ENCODE results near the gene TNK2.

The TNK2 gene

DNA sequence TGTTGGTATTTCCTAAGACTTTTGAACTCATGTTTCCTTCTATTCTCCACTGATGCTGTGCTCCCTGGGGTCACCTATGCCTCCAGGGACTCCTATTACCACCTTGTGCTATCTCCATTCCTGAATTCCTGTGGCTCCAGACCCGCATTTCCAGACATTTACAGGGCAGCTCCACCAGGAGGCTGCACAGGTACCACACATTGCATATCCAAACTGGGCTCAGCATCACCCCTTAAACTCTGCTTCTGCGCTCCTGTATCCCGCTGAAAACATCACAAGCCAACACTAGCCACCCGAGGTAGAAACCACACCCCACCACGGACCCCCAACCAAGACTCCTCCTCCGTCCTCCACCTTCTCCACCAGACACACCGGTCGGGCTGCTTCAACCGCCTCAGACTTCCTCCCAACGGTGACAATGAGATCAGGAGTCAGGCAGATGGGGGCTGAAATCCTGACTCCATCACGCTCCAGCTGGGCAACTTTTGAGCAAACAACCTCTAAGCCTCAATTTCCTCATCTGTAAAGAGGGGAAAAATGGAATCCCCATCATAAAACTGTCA, 10.4 kb downstream of the TNK2 start:
- no peak for DNase-seq

DNA sequence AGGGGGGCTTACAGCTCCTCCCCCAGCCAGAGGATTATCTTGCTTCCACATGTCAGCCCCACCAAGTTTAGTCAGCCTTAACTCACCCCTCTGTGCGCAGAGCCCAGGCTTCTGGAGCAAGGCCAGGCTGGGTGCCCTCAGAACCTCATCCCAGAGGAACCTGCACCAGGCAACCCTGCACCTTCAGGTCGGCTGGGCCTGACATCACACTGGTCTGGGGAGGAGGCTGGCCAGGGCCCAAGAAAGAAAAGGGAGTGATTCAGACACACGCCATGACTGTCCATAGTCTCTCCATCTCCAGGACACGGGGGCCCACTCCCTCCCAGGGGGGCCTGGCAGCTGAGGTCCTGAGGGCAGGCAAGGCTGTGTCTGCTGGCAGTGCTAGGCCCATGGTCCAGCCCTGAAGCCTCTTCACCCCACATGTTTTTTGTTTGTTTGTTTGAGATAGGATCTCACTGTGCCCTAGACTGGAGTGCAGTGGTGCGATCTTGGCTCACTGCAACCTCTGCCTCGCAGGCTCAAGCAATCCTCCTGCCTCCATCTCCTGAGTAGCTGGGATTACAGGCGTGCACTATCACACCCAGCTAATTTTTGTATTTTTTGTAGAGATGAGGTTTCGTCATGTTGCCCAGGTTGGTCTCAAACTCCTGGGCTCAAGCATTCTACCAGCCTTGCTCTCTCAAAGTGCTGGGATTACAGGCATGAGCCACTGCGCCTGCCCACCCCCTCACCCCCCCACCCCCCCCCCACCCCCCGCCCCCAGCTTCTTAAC, 11.1 kb downstream of the TNK2 start:
- no peak for DNase-seq

DNA sequence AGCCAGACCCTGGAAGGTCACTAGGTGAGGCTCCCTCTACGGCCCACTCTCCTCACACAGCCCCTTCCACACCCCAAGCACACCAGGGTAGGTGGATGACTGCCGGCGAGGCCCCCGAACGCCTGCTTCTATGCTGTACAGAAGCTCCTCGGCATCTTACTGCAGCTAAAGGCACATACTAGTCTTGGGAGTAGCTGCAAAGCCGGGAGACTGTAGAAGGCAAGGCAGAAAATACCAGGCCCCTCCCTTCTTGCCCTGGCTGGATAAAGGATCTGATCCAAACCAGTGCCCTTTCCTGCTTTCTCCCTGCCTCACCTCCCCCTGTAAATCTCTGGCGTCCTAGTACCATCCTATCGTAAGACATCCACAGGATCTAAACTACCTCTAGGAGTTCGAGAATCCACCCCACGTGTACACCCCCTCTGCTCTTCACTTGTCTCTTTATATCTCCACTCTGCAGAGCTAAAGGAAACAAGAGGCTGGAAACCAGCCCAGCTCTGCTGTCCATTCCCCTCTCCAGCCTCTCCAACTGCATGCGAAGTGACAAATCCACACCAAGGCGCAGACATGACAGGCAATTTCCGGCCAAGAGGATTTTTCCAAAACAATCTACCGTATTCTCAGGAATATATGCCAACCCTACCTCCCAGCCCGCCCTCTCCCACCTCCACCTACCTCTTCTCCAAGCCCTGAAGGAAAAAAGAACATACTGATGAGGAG, 11.8 kb downstream of the TNK2 start:
- no peak for DNase-seq

DNA sequence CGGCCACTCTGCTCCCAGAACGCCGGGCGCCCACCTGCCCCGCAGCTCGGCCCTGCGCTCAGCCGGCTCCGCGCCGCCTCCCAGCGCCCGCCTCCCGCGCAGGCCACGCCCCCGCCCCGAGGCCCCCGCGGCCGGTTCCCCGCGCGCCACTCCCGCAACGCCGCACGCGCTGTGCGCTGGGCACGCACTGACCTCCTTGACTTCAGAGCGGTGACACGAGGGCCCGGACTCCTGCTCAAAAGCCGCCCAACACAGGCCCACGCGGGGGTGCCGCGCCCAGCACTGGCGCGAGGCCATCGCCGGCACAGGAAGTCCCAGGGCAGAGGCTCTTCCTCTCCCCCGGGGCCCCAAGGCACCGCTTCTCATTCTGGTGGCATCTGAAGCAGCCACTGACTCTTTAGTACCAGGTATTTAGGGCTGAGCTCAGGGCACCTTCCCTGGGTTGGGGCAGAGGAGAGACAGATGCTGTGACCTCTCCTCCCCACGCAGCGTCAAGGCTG, 12.4 kb downstream of the TNK2 start:
- DNase-seq, result no peak

DNA sequence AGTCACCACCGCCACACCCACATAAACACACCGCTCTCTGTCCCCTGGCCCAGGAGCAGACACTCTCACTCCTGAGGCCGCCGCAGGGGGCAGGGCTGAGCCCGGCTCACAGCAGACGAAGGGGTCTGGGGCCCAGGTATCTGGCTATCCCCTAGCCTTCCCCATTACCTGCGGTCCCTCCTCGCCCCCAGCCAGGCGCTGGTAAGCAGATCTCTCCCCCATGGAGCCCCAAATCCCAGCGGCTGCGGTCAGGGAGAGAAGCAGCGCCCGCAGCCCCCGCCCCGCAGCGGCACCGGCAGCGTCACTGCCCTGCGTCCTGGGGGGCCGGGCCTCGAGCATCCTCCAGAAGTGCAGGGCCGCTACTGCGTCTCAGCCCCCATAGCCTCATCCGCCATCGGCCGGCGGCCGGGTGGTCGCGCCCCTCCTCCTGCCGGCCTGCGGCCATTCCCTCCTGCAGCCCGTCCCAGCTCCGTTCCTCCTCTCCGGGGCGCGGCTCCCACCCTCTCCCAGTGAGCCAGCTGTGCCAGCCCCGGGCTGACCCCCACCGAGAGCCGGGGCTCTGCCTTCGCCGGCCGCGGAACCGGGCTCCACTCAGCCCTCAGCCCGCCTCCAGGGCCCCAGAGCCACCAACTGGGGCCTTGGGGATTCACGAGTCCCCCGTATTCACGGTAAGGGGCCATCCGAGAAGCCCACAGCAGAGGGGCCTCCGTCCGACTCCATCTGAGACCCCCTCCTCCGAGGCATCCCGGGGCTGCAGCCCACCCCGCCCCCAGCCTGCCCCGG, 13.1 kb downstream of the TNK2 start:
- DNase-seq, result no peak

DNA sequence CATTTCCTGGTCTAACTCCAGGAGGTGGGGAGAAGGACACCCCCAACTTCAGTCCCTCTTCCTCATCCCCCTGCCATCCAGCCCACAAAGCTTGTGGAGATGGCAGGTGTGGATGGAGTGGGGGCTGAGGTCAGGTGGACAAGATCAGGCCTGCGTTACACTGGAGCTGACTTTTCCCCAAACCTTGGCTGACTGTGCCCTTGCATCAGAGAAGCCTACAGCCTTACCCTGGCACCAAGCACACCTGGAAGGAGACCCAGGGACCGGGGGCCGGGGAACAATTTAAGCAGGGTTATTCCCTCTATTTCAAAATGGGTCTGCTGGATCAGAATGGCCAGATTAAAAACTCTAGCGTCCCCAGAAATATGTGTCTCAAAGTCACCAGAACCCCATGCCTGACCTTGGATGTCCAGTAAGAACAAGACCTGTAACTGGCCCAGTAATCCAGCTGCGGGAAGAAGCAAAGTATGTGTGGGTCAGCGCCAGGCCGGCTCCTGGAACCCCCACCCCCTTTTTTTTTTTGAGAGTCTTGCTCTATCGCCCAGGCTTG, 14.4 kb downstream of the TNK2 start:
- DNase-seq, result no peak

DNA sequence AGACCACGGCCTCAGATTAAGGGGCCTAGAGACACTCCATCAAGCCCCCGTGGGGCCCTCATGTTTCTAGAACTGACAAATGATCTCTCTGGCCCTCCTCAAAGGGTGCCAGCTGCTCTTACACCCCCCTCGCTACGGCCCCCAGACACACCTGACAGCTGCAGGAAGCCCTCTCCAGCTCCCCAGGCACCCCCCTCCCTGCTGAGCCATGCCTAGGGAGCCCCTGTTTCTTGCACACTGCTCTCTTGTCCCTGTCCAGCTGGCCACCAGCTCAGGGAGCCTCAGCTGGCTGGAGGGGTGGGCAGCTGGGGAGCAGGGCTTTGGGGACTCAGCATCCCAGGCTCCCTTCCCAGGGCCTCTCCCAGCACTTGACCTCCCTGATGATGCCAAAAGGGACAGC, 14.8 kb downstream of the TNK2 start:
- DNase-seq, result no peak

DNA sequence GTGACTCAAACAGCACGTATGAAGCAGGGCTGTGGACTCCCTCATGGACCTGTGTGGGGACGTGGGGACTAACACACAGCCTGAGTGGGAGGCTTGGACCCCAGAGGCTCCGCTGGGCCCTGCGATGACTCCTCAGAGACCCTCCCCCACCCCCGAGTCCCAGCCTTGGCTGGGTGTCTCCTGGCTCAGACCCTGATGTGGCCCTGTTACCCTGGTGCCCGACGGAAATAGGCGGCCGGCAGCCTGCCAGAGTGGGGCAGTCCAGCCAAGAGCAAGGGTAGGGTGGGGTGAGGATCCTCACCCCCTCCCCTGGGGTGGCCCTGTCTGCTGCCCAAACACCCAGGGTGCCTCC, 15.3 kb downstream of the TNK2 start:
- DNase-seq, result no peak

DNA sequence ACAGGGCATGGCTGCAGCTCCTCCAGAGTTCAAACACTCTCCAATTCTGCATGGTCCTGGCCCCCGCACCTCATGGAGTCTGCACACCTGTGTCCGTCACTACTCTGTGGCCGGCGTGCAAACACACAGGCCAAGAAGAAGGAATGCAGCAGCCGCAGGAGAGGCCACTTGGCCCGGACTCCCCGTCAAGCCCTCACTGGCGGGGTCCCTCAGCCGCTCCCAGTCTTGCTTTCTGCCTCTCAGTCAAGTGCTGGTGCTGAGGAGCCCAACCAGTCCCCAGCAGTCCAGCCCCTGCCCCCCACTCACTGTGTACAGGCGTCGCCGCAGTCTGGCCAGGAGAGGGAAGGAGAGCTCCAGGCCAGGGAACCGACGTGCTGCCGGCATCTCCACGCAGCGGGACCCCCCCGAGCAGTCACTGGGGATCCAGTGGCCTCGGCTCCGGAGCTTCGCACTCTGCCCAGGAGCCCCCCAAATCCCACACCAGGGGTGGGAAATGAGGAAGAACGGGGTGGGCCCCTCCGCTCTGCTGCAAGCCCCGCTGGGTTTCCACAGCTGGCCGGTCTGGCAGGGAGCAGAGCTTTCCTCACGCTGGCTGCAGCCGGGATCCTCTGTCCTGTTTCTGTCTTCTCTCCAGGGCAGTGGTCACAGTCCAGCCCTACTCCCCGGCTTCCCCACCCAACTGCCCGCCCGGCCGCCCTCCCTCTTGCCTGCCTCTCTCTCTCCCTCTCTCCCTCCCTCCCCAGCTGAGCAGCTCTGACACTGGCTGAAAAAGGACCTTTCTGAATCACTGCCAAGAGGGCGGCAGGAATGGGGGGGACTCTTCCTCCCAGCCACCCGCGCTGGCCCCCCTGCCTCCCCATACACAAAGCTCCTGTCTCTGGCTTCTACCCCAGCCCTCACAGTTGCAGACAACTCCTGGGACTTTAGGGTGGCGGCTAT, 16.0 kb downstream of the TNK2 start:
- DNase-seq, result no peak

DNA sequence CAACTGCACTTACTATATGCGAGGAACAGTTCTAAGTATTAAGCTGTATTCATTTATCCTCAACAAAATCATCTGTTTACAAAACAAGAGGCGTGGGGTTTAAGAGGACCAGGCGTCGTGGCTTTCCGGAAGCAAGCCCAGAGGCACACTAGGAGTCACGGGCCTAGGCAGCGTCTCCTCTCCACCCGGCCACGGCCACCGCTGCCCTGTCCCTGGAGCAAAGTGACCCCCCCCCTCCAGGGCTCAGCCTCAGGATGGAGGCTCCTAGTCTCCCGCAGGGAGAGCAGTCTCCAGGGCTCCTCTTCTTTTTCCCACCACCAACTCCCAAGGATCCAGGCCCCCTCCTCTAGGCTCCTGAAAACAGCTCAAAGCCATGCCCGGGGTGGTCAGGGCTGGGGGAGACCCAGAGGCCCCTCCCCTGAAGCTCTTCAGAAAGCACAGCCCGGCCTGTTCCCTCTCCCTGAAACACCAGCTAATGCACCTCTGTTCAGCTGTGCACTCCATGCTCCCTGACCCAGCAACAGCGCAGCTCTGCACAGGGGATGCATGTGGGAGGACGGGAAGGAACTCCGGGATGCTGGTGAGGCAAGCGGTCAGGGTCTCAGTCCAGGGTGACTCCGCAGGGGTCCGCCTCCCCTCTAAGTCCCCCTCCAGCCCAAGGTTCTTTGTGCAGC, 16.8 kb downstream of the TNK2 start:
- DNase-seq, result no peak

DNA sequence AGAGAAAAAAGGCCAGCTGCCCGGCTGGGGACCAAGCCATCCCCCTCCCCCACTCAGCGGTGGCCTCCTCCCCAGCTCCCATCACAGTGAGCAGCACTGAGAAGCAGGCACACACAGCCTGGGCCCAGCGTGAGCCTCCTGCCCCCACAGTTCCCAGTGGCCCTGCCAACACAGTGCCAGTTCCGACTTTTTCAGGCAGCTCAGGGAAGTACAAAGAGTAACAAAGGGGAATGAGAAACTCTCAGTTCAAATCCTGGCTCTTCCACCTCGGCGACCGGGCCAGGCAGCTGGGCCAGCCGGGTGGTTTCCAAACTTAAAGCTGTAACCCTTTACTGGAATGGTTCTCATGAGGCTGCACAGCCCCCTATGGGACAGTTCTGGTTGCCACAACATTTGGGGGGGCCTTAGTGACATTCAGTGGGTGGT, 18.5 kb downstream of the TNK2 start:
- no peak for DNase-seq

DNA sequence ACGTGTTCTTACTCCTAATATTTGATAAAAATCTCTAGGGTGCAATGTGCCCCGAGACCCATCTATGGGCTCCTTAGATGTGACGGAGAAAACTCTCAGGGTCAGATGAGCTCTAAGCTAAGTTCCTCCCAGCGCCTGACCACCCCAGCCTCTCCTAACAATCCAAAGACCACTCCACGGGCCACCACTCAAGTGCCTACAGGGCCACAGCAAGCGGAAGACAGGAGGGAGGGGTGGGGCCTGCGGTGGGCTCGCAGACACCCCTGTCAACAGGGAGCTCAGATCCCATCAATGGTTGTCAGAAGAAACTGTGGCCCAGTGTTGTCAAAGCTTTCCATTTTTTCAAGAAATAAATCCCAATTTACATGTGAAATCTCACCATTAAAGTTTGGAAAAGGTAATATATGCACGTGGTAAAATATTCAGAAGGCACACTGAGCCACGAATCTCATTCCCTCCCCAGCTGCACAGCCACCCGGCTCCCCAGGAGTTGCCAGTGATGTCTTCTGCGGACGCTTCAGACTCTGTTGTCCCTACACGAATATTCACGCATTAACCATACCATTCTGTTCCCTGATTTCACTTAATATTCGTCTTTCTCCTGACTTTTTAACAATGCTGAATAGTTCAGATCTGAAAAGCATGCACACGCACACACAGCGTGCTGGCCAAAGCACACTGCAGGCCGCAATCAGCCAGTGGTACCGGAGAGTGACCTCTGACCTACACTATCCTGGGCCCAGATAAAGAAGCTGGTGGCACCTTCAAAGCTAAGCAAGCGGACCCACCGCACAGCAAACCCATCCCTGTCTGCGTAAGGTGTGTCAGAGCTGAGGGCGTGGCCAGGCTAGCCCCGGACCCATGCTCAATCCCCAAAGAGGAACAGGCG, 19.1 kb downstream of the TNK2 start:
- DNase-seq, result no peak

DNA sequence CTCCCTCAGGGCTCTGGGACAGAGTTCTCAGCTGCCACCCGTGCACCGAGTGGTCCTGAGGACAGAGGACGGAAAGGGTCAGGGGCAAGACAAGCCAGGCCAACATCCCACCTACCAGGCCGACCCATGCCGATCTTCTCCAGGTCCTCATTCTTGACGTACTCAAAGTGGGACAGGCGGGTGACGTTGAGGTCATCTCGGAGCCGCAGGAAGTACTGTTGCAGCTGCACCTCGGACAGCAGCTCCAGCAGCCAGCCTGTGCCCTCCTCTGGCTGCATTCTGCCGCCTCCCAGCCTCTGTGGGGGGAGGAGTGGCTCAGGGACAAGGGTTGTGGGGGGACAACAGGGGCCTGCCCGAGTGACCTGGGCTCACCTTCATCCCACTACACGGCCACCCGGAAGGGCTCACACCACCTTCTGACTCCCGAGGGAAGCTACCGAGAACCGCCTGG, 20.0 kb downstream of the TNK2 start:
- DNase-seq, result no peak

DNA sequence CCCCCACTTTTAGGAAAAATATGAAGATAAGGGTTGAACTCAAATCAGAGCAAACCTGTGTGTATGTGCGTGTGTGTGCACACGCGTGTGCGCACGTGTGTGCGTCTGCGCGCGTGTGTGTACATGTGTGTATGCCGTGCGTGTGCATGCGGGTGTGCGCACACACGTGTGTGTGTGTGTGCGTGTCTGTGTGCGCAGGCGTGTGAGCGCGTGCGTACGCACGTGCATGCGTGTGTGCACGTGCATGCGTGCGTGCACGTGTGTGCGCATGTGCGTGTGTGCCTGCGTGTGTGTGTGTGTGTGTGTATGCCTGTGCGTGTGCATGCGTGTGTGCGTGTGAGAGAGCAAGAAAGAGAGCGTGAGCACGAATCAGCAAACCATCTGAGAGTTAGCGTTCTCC, 20.7 kb downstream of the TNK2 start:
- no peak for DNase-seq

DNA sequence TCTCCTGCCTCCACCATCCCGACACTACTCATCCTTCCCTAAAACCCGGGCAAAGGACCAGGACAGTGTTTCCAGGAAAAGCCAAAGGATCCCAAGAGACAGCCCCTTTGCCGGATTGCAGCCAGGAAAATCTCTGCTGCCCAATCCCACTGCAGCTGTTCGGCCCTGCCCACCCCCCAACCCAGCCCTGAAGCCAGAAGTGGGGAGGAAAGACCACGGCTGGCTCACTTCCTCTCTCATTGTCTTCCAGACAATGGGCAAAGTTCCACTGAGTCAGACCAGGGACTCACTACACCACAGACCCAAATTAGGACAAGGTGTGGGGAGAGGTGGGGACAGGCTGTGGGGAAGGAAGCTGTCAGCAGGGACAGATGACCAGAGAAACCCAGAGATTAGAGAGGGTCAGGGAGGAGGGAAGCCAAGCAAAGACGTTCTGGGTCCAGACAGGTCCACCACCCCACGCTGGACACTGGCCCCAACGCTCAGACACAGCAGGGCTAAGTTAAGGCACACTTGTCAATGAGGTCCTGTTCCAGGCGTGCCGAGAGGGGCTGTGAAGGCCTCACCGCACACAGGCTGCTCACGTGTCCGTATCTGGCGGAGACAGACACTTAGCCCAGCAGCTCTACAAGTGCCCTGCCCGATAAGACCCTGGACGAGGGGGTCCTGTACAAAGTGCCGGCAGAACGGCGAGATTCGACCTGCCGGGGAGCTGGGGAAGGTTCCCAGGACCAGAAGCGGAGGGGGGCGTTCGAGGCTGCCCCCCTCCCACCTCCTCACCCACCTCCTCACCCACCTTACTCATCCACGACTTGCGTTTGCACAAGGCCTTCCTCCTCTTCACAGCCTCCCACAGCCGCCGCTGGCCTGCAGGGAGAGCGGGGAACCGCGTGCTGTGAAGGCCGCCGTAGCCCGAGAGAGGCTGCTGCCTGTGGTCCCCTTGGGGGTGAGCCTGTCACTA, 21.9 kb downstream of the TNK2 start:
- DNase-seq, result no peak

DNA sequence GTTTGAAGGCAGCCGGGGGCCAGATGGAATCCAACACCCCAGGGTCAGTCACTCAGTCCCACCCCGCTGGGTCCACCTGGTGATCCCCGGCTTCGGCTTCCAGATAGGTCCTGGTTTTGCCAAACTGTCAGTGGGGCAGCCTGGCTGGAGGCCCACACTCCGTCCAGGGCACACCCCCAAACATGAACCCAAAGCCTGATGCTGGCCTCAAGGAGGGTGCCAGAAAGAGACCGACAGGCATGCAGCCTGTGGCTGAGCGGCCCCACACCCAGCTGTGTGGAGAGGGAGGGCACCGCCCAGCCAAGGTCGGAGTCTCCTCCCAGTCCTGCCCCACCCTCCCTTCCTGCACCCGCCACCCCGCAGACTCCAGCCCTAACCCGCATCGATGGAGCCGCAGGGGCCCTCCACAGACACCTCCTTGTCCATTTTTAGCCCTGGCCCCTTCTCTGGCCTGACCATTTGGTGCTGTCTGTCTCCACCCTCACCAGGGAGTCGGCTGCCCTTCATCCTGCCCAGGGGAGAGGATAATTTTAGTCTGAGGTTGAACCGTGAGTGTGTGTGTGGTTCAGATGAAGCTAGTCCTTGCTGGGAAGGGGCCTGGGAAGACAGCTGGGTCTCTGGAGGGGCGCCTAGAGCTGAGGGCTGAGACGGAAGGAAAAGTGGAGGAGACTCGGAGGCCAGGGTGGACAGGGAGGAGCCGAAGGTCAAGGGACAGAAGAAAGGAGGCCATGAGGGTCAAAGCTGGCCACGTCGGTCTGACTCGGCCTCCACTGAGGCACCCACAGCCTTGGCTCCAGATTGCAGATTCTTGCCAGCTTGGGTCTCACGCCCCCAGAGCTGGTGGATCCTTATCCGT, 23.1 kb downstream of the TNK2 start:
- no peak for DNase-seq

DNA sequence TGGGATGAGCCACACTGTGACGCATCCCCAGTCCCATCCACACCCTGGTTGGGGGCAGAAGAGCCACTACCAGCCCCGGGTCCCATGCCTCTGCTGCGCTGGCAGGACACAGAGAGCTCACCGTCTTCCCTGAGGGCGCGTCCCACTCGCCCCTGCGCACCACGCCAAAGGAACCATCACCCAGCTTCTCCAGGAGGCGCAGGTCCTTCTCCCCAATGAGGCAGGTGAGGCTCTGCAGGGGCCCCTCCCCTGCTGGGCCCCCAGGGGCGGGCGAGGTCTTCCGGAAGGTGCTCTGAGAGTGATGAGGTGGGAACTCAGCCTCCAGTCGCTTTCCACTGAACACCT, 23.7 kb downstream of the TNK2 start:
- DNase-seq, result no peak

DNA sequence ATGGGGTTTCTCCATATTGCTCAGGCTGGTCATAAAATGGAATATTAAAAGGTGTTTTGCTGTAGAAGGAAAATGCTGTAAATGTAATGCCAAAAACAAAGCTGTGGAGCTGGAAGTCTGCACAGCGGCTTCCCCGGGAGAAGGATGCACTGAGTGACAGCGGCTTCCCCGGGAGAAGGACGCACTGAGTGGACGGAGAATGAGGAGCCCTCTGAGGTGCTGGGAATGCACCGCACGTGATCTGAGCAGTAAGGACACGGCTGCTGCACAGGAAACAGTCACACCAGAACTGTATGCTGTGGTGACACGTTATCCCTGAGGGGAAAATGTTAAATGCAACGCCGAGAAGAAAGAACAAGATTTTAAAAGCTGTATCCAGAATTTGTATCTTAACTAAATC, 24.6 kb downstream of the TNK2 start:
- DNase-seq, result no peak

All from SIG-M5 (cell line).